ENCODE data around the gene HERC4.

- TF ChIP-seq TAF1 (IDR thresholded peaks at IDR 0.05; ENCODE audit: low read depth) (no peak), SMC3 (conservative IDR thresholded peaks at IDR 0.05; ENCODE audit: poor library complexity) (no peak), CTCF (IDR thresholded peaks at IDR 0.05; ENCODE audit: poor library complexity, severe bottlenecking) (no peak), POLR2AphosphoS5 (IDR thresholded peaks at IDR 0.05) (no peak), MXI1 (conservative IDR thresholded peaks at IDR 0.05; ENCODE audit: poor library complexity, severe bottlenecking) (no peak), EP300 (conservative IDR thresholded peaks at IDR 0.05; ENCODE audit: poor library complexity, severe bottlenecking) (no peak), RAD21 (conservative IDR thresholded peaks at IDR 0.05) (no peak), REST (IDR thresholded peaks at IDR 0.05; ENCODE audit: borderline replicate concordance) (no peak)
These were observed 24.7 kb upstream of the HERC4 start for GRCh38 chr10:68099736-68100135.
